Measurements from ENCODE around the gene ITCH.

The ITCH gene

DNA sequence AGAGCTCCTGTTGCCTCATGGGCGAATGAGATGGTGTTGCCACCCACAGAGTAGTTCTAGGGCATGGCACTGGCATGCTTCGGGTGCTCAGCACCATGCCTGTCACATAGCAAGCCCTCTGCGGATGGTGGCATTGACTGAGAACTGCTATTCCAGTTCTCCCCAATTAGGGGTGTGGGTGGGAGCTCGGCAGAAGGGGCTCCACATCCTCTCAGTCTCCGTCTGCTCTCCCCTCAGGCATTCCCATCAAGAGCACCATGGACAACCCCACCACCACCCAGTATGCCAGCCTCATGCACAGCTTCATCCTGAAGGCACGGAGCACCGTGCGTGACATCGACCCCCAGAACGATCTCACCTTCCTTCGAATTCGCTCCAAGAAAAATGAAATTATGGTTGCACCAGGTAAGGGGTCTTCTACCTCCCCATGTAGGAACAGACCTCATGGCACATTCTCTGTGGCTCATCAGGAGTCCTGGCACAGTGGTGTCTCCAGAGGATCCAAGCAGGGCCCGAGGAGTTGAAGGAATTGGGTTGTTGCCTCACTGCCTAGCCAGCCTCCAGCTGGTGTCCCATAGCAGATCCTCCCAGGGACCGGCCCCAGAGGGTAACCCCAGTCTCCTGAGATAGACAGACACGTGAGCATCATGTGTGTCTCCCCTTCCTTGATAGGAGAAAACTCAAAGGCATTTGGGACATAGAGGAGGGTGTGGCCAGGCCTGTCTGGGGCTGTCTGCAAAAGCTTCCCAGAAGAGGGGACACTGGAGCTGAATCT is 171.5 kb downstream of the ITCH start:
- peaks cover 0 to 92% of the 10 kb centered on the region in 2 experiments; a peak in 2 of 3 replicates for H3K36me3 ChIP-seq (ENCODE audit: control insufficient read depth in 2 of 2, insufficient read depth in 1 of 2, low read length in 2 of 2)
- no peaks in the 10 kb centered on the region for H3K4me1 ChIP-seq (ENCODE audit: control insufficient read depth, insufficient read depth, low read length)
- CTCF ChIA-PET = interaction anchor here (1.2 kb wide), 1 partner anchor 222 kb away, joined by 5 read pairs; no protein-coding TSS in a partner anchor
- H3K27ac ChIP-seq (ENCODE audit: extremely low read depth, low read depth, low read length) = no peak overlapping the region
- TF ChIP-seq HOXC10 (CRISPR knock-in tag; IDR thresholded peaks at IDR 0.05) (no peak), ZNF114 (tag by site-specific recombination; IDR thresholded peaks at IDR 0.05) (no peak), ZBTB1 (tag by site-specific recombination; IDR thresholded peaks at IDR 0.05) (no peak), ZNF843 (tag by site-specific recombination; IDR thresholded peaks at IDR 0.05) (no peak), ZNF223 (tag by site-specific recombination; IDR thresholded peaks at IDR 0.05) (no peak), HOXA7 (CRISPR knock-in tag; IDR thresholded peaks at IDR 0.05; ENCODE audit: borderline replicate concordance) (no peak), ZNF211 (tag by site-specific recombination; IDR thresholded peaks at IDR 0.05; ENCODE audit: low read depth) (no peak), WT1 (tag by site-specific recombination; IDR thresholded peaks at IDR 0.05) (no peak), GLI4 (tag by site-specific recombination; IDR thresholded peaks at IDR 0.05) (no peak), MYNN (tag by site-specific recombination; IDR thresholded peaks at IDR 0.05; ENCODE audit: borderline replicate concordance) (no peak), KLF9 (tag by site-specific recombination; IDR thresholded peaks at IDR 0.05; ENCODE audit: low read depth) (no peak), HOXD13 (CRISPR knock-in tag; IDR thresholded peaks at IDR 0.05; ENCODE audit: borderline replicate concordance) (no peak)
- TF ChIP-seq, protein P1, sequence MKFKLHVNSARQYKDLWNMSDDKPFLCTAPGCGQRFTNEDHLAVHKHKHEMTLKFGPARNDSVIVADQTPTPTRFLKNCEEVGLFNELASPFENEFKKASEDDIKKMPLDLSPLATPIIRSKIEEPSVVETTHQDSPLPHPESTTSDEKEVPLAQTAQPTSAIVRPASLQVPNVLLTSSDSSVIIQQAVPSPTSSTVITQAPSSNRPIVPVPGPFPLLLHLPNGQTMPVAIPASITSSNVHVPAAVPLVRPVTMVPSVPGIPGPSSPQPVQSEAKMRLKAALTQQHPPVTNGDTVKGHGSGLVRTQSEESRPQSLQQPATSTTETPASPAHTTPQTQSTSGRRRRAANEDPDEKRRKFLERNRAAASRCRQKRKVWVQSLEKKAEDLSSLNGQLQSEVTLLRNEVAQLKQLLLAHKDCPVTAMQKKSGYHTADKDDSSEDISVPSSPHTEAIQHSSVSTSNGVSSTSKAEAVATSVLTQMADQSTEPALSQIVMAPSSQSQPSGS (tag by site-specific recombination; IDR thresholded peaks at IDR 0.05; ENCODE audit: low read depth) = no peak
- TF ChIP-seq, protein P2, sequence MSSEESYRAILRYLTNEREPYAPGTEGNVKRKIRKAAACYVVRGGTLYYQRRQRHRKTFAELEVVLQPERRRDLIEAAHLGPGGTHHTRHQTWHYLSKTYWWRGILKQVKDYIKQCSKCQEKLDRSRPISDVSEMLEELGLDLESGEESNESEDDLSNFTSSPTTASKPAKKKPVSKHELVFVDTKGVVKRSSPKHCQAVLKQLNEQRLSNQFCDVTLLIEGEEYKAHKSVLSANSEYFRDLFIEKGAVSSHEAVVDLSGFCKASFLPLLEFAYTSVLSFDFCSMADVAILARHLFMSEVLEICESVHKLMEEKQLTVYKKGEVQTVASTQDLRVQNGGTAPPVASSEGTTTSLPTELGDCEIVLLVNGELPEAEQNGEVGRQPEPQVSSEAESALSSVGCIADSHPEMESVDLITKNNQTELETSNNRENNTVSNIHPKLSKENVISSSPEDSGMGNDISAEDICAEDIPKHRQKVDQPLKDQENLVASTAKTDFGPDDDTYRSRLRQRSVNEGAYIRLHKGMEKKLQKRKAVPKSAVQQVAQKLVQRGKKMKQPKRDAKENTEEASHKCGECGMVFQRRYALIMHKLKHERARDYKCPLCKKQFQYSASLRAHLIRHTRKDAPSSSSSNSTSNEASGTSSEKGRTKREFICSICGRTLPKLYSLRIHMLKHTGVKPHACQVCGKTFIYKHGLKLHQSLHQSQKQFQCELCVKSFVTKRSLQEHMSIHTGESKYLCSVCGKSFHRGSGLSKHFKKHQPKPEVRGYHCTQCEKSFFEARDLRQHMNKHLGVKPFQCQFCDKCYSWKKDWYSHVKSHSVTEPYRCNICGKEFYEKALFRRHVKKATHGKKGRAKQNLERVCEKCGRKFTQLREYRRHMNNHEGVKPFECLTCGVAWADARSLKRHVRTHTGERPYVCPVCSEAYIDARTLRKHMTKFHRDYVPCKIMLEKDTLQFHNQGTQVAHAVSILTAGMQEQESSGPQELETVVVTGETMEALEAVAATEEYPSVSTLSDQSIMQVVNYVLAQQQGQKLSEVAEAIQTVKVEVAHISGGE (tag by site-specific recombination; conservative IDR thresholded peaks at IDR 0.05; ENCODE audit: low read depth) = no peak
- TF ChIP-seq, protein P3, sequence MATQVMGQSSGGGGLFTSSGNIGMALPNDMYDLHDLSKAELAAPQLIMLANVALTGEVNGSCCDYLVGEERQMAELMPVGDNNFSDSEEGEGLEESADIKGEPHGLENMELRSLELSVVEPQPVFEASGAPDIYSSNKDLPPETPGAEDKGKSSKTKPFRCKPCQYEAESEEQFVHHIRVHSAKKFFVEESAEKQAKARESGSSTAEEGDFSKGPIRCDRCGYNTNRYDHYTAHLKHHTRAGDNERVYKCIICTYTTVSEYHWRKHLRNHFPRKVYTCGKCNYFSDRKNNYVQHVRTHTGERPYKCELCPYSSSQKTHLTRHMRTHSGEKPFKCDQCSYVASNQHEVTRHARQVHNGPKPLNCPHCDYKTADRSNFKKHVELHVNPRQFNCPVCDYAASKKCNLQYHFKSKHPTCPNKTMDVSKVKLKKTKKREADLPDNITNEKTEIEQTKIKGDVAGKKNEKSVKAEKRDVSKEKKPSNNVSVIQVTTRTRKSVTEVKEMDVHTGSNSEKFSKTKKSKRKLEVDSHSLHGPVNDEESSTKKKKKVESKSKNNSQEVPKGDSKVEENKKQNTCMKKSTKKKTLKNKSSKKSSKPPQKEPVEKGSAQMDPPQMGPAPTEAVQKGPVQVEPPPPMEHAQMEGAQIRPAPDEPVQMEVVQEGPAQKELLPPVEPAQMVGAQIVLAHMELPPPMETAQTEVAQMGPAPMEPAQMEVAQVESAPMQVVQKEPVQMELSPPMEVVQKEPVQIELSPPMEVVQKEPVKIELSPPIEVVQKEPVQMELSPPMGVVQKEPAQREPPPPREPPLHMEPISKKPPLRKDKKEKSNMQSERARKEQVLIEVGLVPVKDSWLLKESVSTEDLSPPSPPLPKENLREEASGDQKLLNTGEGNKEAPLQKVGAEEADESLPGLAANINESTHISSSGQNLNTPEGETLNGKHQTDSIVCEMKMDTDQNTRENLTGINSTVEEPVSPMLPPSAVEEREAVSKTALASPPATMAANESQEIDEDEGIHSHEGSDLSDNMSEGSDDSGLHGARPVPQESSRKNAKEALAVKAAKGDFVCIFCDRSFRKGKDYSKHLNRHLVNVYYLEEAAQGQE (tag by site-specific recombination; IDR thresholded peaks at IDR 0.05) = no peak
- POLR2A ChIA-PET = no interaction called here
- H3K4me3 ChIP-seq (ENCODE audit: low read depth, low read length) = no peak overlapping the region
- no peaks in the 10 kb centered on the region for H3K9me3 ChIP-seq (ENCODE audit: control insufficient read depth, insufficient read depth, low read depth, low read length)

DNA sequence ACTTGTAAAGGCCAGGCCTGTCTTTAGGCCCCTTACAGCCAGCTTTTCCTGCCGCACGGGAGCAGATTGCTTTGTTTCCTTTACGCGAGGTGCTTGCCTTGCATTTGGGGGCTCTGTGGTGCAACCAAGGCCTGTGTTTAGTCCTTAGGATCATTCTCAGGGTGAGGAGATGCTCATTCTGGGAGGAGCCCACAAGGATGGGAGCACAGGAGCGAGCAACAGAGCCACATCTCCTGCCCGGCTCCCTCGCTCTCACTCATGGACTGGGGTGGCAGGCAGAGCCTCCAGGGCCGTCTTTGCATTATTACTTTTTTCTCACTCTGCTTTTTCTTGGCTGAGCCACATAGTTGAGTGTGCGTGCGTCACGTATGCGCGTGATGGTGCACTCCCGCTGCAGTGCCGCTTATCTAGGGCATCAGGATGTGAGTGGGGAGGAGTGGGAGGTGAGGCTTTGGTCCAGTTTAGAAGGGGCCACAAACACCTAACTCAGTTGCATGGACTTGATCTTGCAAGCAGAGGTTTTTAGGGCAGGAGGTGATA is 172.3 kb downstream of the ITCH start:
- no peak for TF ChIP-seq ZNF596 (tag by site-specific recombination; IDR thresholded peaks at IDR 0.05)
- 0 out of 2 replicates have a peak, but pooled peaks have one; percentile 28 for TF ChIP-seq EGR2 (tag by site-specific recombination; IDR thresholded peaks at IDR 0.05; ENCODE audit: low read depth)
- no peak for TF ChIP-seq ZXDB (tag by site-specific recombination; IDR thresholded peaks at IDR 0.05)
- no peak for TF ChIP-seq KLF7 (tag by site-specific recombination; IDR thresholded peaks at IDR 0.05; ENCODE audit: borderline replicate concordance)
- no peak for TF ChIP-seq ZNF529 (tag by site-specific recombination; IDR thresholded peaks at IDR 0.05; ENCODE audit: insufficient replicate concordance)
- ChIA-PET CTCF (interaction anchor here (1.2 kb wide), 1 partner anchor 223 kb away, joined by 5 read pairs; no protein-coding TSS in a partner anchor), POLR2A (no interaction called here)
- Histone ChIP-seq H3K9me3 (ENCODE audit: control insufficient read depth, insufficient read depth, low read depth, low read length) (no peaks in the 10 kb centered on the region), H3K4me1 (ENCODE audit: control insufficient read depth, insufficient read depth, low read length) (no peaks in the 10 kb centered on the region), H3K4me3 (ENCODE audit: low read depth, low read length) (no peak overlapping the region), H3K27ac (ENCODE audit: extremely low read depth, low read depth, low read length) (no peak overlapping the region), H3K36me3 (ENCODE audit: control insufficient read depth in 2 of 2, insufficient read depth in 1 of 2, low read length in 2 of 2) (peaks cover 0 to 92% of the 10 kb centered on the region in 2 experiments; a peak in 2 of 3 replicates)
